GM12865 (cell line): ENCODE measurements around the gene SCARB1.

ENCODE experiments used
- DNase-seq: peaks from one replicate; pipeline ENCODE4 v3.0.0; 2010; ENCODE audit warnings: low read depth
- H3K4me3 ChIP-seq: 2 replicates; pipeline ENCODE4 v1.5.1; 2011; ENCODE audit warnings: mild to moderate bottlenecking, low read depth, low read length, control low read depth
- TF ChIP-seq, protein P1 (sequence below): IDR thresholded peaks from 2 replicates; pipeline ENCODE4 v1.5.1; 2011; ENCODE audit warnings: low read length, control low read depth, low read depth, inconsistent platforms; ENCODE audit not compliant: insufficient read depth; ENCODE audit errors: missing control alignments

The SCARB1 gene

DNA sequence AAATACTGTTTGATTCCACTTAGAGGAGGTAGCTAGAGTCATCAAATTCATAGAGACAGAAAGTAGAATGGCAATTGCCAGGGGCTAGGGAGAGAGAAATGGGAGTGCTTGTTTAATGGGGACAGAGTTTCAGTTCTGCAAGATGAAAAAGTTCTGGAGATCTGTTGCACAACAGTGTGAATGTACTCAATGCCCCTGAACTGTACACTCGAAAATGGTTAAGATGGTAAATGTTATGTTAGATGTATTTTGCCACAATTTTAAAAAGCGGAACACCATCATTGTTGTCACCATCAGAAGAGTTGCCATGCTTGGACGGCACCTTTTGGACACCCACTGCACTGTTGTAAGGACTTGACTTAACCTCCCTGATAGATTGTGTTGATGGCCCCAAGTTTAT is 106.9 kb downstream of the SCARB1 start:
- H3K4me3 ChIP-seq = no peak overlapping the region
- no peak for DNase-seq
- TF ChIP-seq, protein P1, sequence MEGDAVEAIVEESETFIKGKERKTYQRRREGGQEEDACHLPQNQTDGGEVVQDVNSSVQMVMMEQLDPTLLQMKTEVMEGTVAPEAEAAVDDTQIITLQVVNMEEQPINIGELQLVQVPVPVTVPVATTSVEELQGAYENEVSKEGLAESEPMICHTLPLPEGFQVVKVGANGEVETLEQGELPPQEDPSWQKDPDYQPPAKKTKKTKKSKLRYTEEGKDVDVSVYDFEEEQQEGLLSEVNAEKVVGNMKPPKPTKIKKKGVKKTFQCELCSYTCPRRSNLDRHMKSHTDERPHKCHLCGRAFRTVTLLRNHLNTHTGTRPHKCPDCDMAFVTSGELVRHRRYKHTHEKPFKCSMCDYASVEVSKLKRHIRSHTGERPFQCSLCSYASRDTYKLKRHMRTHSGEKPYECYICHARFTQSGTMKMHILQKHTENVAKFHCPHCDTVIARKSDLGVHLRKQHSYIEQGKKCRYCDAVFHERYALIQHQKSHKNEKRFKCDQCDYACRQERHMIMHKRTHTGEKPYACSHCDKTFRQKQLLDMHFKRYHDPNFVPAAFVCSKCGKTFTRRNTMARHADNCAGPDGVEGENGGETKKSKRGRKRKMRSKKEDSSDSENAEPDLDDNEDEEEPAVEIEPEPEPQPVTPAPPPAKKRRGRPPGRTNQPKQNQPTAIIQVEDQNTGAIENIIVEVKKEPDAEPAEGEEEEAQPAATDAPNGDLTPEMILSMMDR = no peak

DNA sequence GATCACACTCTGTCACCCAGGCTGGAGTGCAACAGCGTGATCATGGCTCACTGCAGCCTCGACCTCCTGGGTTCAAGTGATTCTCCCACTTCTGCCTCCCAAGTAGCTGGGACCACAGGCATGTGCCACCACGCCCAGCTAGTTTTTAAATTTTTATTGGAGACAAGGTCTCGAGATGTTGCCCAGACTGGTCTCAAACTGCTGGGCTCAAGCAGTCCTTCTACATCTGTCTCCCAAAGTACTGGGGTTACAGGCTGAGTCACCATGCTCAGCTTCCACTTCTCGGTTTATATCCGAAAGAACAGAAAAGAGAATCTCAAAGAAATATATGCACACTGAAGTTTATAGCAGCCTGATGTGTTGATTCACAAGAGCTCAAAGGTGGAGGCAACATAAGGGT is 107.5 kb downstream of the SCARB1 start:
- TF ChIP-seq, protein P1 = no peak
- DNase-seq = no peak
- no peak overlapping the region for H3K4me3 ChIP-seq

DNA sequence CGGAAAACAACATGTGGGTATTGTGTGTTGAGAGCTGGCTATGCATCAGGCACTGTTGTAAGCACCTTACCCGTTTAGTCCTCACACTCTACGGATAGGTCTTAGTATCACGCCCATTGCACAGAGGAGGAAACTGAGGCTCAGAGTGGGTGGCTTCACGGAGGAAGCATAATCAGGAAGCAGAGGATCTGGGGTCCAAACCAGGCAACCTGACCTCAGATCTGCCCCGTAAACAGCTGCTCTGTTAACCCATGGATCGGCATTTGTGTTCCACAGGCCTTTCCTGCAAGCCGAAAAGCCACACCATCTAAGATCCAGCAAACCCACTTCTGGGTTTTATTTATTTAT is 107.9 kb downstream of the SCARB1 start:
- DNase-seq = no peak
- H3K4me3 ChIP-seq = no peak overlapping the region

DNA sequence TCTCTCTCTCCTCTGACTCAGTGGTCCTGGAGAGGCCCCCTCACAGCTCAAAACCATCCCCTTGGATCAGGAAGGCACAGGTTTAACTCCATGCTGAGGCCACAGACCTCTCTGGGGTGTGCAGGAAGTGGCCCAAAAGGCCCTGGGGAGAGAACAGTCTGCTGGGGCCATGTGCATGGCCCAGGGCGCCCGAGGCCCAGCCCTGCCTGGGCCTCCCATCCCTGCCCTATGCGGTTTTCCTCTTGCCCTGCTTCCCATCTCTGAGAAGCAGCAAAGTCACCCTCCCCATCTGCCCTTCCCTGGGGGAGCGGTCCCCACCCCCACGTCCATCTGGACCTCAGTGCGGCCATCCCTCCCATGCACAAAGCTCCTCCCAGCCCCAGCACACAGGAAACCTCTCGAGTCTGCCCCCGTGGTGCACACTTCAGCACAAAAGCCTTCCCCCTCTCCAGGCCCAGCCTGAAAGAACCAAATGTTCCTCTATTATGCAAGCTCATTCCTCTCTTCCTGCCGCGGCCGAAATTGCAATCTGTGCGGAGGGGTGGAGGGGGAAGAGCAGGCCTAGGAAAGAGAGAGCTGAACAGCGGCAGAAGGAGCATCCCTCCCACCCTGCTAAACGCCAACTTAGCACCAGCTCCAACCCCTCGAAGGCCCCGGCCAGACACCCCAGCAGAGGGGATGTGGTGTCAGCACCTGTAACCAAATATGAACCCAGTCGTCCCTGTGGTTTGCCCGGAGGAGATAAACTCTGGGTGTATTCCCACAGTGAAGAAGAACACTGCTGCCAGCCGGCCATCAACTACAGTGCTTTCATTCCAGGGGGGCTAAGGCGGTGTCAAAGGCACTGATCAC is 108.5 kb downstream of the SCARB1 start:
- TF ChIP-seq, protein P1 = no peak
- no peak for DNase-seq
- H3K4me3 ChIP-seq = no peak overlapping the region

More for the DNA sequence above, 107.9 kb downstream of the SCARB1 start:
- TF ChIP-seq, protein P1 = no peak

DNA sequence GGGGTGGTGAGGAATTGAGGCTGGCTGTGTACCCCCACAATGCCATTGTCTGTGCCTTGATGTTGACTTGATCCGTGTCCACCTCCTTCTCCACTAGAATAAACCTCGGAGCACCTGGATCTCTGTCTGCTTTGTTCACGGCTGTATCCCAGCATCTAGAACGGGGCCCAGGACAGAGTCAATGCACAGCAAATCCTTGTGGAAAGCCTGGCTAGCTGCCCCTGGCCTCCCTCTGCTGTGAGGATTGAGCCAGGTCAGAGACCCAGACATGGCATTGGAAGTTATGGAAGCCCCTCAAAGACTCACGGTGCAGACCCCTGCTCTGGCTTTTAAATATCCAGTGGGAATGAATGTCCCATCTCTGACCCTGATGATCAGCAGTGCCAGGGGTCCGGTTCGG is 109.2 kb downstream of the SCARB1 start:
- TF ChIP-seq, protein P1 = no peak
- no peak overlapping the region for H3K4me3 ChIP-seq
- no peak for DNase-seq

DNA sequence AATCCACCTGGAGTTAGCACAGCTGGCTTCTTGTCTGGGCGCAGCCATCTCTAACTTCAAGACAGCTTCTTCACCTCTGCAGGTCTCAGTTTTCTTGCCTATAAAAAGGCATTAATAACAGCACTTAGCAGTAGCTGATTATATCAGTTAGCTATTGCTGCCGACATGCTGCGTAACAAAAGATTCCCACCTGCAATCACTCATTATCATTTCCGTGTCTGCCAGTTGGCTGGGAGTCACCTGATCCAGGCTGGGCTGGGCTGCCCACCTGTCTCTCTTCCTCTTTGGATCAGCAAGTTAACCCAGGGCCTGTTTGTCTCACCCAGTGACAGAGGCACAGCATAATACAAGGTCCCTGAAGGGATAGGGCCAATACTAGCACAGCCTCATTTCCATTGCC is 109.7 kb downstream of the SCARB1 start:
- H3K4me3 ChIP-seq = no peak overlapping the region
- TF ChIP-seq, protein P1 = no peak
- no peak for DNase-seq

DNA sequence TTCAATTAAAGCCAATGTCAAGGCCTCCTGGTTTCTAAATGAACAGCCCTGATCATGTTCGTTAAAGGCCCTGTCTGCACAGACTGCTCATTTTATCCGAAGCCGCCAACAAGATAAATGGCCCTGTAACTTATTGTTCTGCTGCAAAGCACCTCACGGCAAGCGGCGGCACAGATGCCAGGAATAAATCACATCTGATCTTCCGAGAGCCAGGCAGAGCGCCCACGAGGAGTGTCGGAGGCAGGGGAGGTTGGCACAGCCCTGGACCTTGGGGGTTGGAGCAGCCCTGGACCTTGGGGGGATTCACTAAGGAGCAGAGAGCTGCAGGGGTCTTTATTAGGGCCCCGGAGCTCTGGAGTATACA is 110.5 kb downstream of the SCARB1 start:
- DNase-seq = no peak
- TF ChIP-seq, protein P1 = no peak
- no peak overlapping the region for H3K4me3 ChIP-seq
